ENCODE data around the gene KRT76.
"Not testable (repeated sequence)": the region's sequence is repeated elsewhere in the genome, so short reads cannot be mapped to it uniquely, and the experiment has no call there.

KRT76 gene

DNA sequence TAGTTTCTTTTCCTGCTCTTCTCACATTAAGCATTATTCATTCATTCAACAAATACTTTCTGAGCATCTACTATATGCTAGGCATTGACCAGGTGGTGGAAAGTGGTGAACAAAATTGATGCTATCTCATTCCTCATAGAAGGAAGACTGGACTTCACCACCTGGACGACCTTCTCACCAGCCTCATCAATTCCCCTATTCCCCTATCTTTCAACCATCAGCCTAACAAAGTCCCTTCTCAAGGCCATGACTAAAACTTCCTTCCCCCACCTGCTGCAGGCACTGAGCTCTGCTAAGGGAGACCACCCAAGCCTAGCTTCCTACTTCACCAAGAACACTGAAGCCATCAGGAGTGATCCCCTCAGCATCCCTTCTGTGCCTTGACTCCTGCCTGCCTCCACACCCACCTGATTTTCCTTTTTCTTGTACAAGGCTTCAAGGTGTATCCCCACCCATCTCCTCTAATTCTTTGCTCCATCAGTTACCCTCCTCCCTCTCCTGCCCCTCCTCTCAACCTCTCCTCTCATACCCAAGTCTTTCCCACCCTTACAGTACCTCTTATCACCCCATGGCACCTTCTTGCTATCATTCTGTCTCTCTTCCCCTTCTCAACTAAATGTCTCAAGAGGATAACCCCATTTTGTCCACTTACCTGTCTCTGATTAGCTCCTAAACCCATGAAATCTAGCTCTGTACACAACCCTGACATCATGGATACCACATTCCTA, 19.5 kb downstream of the KRT76 start:
- no peak for DNase-seq

DNA sequence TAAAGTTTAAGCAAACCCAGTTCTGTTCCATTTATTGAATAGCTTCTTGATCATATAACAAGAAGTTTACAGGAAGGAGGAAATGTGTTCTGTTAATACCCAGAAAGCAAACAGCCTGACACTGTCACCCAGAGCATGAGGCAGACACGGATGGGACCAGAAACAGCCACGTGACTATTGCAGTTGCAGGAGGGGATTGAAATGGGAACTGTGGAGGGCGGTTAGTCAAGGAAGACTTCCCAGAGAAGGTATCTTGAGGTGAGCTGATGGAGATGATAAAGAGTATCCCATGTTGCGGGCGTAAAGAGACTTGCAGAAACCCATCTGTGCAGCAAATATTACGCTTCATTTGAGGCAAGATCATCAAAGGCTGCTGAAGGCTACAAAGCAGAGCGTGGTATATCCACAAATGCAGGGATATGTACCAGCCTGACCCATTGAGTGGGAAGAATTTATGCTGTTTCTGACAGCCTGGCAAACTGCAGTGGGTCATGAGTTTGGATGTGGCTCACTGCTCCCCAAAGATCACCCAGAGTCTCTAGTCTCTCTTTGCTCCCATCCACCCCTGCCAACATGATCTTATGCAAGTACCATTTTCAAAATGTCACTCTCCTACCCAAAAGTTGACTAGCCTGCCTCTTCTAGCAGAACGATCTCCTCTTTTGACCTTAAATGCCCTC, 20.7 kb downstream of the KRT76 start:
- DNase-seq, result no peak

DNA sequence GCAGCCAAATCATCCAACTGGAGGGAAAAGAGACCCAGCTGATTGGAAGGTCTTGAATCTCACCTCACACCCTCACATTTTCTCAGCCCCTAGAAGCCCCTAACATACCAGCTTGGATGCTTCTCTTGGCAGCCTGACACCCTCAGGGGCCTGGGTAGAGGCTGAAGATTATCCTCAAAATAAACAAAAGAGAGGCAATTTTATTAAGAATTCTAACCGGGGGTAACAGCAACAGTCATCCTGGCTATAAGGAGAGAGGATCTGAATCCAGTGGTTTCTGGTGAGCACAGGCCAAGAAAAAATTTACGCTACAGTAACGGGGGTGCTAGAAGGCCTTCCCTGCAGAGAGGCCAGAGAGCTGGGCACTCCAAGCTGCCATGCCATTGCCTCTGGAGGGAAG, 21.6 kb downstream of the KRT76 start:
- no peak for DNase-seq

DNA sequence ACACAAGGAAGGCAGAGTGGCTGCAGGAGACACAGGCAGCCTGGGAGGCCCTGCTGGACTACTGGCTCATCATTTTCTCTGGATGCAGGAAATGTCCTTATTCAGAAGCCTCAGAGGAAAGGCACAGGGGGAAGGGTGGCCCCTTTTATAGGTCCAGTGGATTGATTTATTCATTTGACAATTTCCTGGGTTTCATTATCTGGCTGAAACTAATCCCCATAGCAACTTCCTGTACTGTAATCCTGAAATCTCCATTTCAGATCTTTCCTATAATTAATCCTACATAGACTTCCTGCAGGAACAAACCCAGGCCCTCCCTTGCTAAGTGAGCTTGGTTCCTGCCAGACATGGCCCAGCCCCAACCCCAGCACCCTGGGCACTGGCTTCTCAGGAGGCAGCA, 23.0 kb downstream of the KRT76 start:
- no peak for DNase-seq

DNA sequence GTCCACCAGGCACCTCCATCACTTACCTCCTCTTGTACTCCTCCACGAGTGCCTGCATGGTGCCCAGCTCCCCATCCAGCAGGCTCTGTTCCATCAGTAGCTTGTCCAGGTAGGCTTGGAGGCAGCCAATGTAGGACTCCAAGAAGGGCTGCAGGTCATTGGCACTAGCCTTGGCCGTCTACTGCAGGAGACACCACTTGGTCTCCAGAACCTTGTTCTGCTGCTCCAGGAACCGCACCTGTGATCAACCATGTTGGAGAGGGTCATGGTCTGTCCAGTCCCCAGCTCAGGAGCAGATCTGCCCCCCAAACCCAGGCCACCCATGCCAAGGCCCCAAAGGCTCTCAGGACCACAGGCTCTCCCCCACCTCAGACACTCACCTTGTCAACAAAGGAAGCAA, 23.9 kb downstream of the KRT76 start:
- DNase-seq, result no peak

DNA sequence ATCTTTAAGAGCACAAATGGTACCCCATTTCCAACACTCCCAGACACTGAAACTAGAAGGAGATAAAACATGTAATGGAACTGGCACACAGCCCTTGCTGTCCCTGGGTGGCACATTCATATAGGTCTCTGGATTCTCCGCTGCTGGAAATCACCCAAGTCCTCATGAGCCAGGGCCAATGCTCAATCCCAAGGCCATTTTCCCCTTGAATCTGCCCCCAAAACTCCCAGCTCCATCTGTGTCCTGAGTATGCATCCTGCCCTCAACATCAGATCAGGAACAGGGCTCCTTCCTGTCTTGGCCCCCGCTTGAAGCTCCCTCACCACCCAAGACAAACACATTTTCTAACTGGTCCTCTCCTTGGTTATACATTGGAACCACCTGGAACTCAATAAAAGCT, 24.6 kb downstream of the KRT76 start:
- no peak for DNase-seq

DNA sequence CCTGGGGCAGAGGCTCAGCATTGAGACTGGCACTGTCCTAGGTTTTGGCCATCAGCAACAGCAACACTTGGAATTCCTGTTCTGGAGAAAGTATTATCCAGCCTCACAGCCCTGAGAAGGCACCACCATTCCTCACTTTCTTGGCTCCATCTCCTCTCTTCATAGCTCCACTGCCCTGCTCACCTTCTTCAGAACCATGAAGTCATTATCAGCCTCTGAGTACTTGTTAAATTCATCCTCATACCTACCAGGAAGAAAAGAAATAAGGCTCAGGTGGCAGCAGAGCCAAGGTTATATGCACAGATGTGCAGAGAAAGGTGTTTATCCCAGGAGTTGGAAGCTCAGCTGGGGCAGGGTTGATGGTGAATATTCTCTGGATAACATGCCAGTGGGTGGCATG, 25.4 kb downstream of the KRT76 start:
- DNase-seq, result no peak

DNA sequence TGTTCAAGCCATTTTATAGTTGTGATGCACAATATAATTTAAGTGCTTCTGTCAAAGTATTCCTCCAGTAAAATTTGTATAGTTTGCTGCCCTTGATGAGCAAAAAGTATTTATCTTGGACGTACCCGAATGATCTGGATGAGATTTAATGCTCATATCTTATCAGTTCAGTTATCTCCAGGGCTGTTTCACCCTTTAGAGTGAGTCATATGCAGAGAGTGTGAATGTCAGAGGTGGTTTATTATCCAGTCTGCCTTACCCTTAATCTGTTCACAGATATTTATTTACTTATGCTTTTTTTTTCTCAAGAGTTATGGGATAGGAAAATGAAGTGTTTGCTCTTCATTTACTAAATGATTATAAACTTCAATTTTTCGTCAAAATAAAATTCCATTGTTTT, 26.6 kb downstream of the KRT76 start:
- DNase-seq, result not testable (repeated sequence)

DNA sequence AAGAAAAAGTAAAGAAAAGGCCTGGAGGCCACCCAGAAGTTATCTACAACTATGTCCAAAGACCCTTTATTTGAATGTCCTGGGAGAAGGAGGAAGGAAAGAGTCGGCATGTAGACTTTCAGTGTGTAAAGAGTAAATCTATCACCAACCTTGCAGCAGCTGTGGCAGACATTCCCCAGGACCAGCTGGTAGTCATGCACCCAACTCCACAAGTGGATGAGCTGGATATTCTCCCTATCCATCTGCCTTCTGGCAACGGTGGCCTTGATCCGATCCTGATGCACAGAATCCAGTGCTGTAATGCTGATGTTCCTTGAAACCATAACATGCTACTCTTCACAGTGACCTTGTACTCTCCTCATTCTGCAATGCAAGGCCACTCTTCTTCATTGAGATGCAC, 27.3 kb downstream of the KRT76 start:
- DNase-seq, result no peak

DNA sequence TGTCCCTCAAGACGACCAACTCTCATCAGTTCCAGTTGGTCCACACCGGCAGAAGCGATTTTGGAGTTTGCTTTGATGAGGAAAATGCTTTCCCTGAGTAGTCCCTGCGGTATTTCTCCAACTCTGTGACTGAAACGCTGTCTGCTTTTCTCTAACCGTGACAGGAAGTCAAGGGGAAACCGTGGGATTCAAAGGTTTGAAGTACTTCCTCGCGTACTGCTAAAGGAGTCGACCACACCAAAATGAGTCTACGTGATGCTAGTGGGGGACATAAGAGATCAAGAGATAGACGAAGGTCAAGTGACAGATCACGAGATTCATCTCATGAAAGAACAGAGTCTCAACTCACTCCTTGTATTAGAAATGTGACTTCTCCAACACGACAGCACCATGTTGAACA, 28.6 kb downstream of the KRT76 start:
- no peak for DNase-seq

DNA sequence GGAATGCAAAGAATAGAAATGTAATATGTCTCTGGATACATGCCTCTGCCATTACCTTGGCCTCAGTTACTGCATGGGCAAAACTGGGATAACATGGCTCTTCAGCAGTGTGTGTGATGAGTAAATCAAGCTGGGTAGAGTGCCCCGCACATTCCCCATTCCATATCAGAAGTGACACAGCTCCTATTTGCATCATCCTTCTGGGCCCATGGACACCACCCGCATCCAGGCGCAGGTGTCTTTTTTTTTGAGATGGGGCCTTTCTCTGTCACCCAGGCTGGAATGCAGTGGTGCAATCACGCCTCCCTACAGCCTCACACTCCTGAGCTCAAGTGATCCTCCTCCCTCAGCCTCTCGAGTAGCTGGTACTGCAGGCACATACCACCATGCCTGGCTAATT, 31.6 kb downstream of the KRT76 start:
- no peak for DNase-seq

DNA sequence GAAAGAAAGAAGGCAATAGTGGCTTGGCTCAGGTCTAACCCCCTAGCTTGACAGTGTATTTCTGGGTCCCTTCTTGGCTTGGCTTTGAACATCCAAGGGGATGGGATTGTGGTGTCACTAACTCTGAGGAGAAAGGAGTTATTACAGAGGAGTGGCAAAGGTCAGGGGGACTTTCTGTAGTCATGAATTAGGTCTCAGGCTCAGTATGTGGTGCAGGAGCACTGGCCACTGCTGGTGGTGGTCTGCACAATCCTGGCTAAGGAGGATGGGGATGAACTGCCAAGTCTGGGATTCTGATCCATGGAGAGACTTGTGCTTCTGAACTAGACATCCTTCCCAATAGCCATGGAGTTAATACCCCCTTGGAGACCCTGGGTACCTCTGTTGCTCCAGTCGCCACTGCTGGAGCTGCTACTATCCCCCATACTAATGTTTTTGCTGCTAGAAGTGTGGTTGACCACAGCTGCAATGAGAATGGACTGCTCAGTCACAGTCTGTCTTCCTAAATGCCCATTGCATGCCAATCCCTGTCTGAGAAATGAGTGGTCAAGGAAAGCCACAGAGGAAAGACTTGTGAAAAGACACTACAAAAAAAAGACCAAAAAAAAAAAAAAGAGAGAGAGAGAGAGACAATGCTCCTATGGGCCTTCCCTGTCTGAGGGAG, 32.5 kb downstream of the KRT76 start:
- no peak for DNase-seq

DNA sequence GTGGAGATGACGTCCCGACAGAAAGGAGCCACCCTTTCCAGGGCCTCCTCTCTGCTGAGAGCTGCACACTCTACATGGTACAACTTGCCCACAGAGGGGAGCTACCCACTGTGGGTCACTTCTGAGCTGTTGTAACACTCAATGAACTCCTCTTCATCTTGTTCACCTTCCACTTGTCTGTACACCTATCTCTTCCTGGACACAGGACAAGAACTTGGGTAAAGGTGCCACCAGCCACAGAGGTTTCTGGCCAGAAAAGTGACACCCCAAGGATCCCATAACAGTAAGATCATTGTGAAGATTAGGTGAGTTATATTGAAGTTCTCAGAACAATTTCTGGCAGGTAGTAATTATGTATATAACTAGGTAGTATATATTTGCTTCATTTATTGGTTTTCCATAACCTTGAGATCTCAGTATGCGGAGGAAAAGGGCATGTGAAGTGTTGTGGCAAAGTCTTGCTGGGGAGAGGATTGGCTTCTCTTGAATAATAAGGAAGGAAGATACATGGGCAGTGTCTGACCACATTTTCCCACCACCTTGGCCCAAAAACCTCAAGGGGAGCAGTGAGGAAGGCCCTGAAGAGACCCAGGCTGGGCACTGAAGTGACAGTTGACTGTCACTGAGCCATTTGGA, 34.2 kb downstream of the KRT76 start:
- no peak for DNase-seq

DNA sequence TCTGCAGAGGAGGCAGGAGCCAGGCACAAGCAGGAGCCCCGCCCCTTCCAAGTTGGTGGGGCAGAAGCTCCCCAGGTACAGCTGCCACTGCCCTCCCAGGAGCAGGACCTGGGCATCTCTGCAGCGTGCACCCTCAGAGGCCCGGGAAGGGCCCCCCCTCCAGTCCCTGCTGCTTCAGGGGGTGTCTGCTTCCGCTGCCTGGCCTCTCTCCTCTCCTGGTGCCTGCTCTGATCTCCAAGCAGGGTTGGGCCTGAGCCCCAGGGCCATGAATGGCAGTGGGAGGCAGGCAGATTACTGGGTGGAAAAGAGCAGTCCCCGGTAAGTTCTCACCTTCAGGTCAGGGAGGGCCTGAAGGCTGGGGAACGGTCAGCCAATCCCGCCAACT, 35.0 kb downstream of the KRT76 start:
- DNase-seq, result no peak

DNA sequence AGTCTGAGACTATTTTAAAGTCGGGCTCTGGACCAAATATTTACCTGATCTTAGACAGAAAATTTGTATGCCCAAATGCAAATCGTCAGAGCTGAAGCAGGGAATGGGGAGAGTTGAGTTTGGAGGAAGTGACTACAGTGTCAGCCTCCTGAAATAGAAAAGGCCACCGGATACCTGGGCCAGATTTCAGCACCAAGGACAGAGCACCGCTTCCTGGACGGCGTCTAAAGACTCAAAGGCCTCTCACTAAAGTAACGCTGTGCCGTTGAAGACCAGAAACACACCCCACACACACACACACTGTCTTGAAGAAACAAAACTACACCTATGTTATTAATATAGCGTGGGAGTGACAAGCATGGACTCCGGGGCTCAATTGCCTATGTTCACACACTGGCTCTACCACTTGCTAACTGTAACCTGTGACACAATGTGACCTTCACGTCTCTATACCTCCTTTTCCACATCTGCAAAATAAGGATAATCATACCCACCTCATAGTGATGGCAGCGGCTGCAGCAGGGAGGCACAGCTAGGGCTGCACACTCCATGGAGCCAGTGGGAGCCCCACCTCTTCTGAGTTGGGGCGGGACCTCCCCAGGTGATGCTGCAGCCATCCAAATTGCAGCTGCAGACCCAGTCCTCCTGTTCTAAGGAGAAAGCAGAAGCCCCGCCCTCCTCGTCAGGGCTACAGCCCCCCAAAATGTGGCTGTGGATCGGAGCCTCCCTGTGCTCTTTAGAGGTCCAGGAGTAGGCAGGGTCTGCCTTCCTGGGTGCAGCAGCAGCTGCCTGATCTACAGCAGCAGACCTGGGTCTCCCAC, 35.6 kb downstream of the KRT76 start:
- DNase-seq, result peak; percentile 44

DNA sequence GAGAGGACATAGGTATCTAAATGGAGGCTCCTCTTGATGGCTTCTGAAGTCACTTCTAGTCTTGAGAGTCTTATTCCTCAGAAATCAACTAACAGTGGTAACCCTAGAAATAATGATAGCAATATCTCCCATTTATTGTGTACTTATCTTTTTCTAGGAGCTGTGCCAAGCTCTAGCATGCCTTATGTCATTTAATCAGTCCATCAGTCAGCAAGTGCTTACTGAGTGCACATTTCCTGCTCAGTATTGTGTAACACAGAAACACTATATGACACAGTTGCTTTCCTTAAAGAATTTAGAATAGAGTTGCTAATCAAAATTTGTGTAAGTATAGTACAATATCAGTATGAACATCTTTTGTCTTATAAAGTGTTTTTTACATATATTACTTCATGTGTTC, 36.6 kb downstream of the KRT76 start:
- no peak for DNase-seq

DNA sequence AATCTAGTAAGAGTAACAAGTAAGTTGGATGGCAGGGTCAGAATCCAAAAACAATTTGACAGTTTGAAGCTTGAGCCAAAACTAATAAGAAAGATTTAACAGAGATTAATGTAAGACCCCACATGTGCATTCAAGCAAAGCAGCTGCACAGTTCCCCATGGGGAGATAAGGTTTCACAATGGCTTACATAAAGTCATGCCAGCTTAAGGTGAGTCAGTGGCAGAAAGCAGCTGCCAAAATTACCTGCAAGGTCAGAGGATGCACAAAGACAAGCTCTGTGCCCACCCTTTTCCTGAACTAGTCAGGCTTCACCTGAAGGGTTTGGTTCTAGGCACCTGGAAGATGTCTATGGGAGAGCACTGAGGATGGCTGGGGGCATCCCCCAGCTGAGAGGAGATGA, 37.2 kb downstream of the KRT76 start:
- no peak for DNase-seq

DNA sequence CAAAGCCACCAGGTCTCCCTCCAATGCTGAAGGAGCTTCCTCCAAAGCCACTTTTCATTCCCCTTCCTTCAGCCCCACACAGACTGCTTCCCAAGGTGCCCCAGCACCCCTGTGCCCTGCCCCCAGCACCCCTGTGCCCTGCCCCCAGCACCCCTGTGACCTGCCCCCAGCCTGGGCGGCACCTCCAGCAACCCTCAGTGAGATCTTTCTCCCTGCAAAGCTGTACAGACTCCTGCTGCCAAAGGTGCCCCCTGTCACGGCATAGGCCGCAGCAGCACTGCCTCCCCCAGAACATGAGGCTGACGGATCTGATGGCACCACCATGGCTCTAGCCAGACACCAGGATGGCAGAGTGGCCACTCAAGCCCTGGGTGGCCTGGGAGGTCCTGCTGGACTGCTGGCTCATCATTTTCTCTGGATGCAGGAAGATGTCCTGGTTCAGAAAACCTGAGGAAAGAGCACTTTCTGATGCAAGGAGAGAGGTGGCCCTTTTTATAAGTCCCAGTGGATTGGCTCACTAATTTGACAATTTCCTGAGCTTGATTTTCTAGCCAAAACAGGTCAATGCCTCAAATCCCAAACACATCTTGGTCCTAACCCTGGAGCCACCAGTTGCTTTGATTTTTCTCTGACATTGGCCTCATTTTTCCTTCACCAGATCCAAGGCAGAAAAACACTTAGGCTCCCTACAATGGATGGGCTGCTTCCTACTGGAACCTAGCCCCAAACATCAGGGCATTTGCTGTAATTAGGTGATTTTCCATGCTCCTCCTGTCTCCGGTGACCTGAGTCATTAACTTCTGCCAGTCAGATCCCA, 41.1 kb downstream of the KRT76 start:
- no peak for DNase-seq

DNA sequence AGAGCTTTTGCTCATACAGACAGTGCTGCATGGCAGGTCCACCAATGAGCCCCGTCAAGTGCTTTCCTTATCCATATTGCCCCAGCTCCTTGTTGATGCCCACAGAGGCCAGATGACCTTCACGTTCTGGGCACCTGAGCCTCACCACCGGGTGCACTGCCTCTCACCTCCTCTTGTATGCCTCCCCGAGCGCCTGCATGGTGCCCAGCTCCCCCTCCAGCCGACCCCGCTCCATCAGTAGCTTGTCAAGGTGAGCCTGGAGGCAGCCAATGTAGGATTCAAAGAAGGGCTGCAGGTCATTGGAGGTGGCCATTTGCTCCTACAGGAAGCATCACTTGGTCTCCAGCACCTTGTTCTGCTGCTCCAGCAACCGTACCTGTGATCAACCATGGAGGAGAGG, 42.0 kb downstream of the KRT76 start:
- no peak for DNase-seq

DNA sequence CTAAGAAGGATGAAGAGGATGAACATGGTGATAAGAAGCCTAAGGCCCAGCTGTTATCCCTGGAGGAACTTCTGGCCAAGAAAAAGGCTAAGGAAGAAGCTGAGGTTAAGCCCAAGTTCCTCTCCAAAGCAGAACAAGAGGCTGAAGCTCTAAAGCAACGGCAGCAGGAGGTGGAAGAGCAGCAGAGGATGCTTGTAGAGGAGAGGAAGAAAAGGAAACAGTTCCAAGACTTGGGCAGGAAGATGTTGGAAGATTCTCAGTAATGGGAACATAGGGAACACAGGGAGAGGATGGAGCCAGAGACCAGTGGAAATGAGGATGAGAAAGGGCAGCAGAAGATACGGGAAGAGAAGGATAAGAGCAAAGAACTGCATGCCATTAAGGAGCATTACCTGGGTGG, 46.4 kb downstream of the KRT76 start:
- no peak for DNase-seq

DNA sequence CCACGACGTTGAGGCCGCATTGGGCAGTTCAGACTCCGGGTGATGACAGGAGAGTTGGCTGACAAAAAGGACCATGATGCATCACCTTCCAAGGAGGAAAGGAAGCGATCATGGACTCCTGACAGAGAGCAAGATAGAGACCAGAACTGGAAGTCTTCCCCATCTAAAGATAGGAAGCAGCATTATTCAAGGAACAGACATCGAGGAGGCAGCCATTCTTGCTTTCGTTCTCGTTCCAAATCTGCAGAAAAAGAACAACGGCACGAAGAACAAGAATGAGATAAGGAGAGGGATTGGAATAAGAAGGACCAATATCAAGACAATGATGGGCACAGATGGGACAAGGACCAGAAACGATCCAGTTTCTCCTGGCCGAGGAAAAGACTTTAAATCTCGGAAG, 46.8 kb downstream of the KRT76 start:
- no peak for DNase-seq

DNA sequence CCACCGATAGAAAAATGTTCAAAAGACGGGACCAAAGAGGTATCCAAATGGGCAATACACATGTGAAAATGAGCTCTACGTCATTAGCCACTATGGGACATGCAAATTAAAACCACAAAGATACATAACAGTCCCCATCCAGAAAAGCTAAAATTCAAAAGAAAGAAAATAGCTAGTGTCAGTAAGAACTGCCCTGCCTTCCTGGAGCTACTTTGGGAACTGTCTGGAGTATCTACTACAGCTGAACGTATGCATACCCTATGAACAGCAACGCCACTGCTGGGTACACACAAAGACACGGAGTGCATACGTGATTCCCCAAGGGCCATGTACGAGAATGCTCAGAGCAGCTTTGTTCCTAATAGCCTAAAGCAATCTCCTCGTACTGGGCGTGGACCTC, 48.0 kb downstream of the KRT76 start:
- no peak for DNase-seq

Data from CD4-positive, alpha-beta T cell treated with Interleukin-17A for 1 hour (primary cell).